Panc1 (cell line): ENCODE results near the gene MRPS12. TPM values are rescaled to one million over a fixed set of nuclear protein-coding genes. Genes with fewer than 3 reads are reported as not detected.

Experiments
- ATAC-seq: fragments of 200-7000 bp; cut with Tn5 transposase; 2 replicates; pipeline ENCODE4 v1.9.1; 2020; ENCODE audit warnings: mild to moderate bottlenecking, moderate library complexity
- BruUV-seq: library from RNA; stranded (reverse); fragments of 400-500 nt; replicated peaks from 2 replicates; lab custom pipeline; 2021; lab: Mats Ljungman, UMichigan
- CTCF ChIA-PET: fragments of 300-600 bp; sonication (Branson Sonifier 250); formaldehyde crosslinking; loops from one replicate; lab custom pipeline; 2022; ENCODE audit warnings: antibody characterized with exemption; lab: Charles Lee
- POLR2A ChIA-PET: fragments of 300-600 bp; sonication (Branson Sonifier 250); formaldehyde crosslinking; loops from one replicate; lab custom pipeline; 2022; ENCODE audit warnings: antibody characterized with exemption; lab: Charles Lee
- DNase-seq: peaks from one replicate; pipeline ENCODE4 v3.0.0-alpha.2; 2010; ENCODE audit warnings: low read depth, low spot score
- H3K27ac ChIP-seq: 2 replicates; pipeline ENCODE4 v1.5.1; 2011; ENCODE audit warnings: mild to moderate bottlenecking, low read length, inconsistent platforms
- H3K27me3 ChIP-seq: fragments of 200-500 bp; sonication (Bioruptor generic); 2 replicates; pipeline ENCODE4 v1.6.0; 2014; ENCODE audit warnings: low read length, inconsistent platforms; ENCODE audit not compliant: control insufficient read depth, insufficient read depth
- H3K36me3 ChIP-seq: fragments of 200-500 bp; sonication (Bioruptor generic); 2 replicates; pipeline ENCODE4 v1.5.1; 2014; ENCODE audit warnings: inconsistent platforms, mild to moderate bottlenecking, low read length, moderate library complexity; ENCODE audit not compliant: control insufficient read depth, insufficient read depth
- H3K4me1 ChIP-seq: 2 replicates; pipeline ENCODE4 v1.5.1; 2011; ENCODE audit warnings: inconsistent platforms, mild to moderate bottlenecking, low read length, moderate library complexity; ENCODE audit not compliant: control insufficient read depth, insufficient read depth
- H3K4me3 ChIP-seq, 2 experiments: 2 replicates each; pipeline ENCODE4 v1.5.1; 2011 to 2012; ENCODE audit warnings: low read depth in 2 of 2, low read length in 2 of 2, mild to moderate bottlenecking in 2 of 2, inconsistent platforms in 1 of 2, moderate library complexity in 1 of 2
- H3K9me3 ChIP-seq: fragments of 200-500 bp; sonication (Bioruptor generic); 2 replicates; pipeline ENCODE4 v1.5.1; 2014; ENCODE audit warnings: low read depth, mild to moderate bottlenecking, inconsistent platforms, low read length, moderate library complexity; ENCODE audit not compliant: control insufficient read depth, insufficient read depth
- CTCF ChIP-seq: fragments of 450-650 bp; IDR thresholded peaks from 2 replicates; pipeline ENCODE4 v1.5.1; 2017; ENCODE audit warnings: mild to moderate bottlenecking
- POLR2AphosphoS5 ChIP-seq: IDR thresholded peaks from 2 replicates; pipeline ENCODE4 v1.6.1; 2012; ENCODE audit warnings: mild to moderate bottlenecking, low read depth, low read length, moderate library complexity
- SIN3A ChIP-seq: IDR thresholded peaks from 2 replicates; pipeline ENCODE4 v1.6.1; 2012; ENCODE audit warnings: low read depth, mild to moderate bottlenecking, low read length, moderate library complexity, borderline replicate concordance; ENCODE audit not compliant: insufficient read depth
- TCF7L2 ChIP-seq: IDR thresholded peaks from 2 replicates; pipeline ENCODE4 v1.6.1; 2011; ENCODE audit warnings: mild to moderate bottlenecking, low read depth, low read length, inconsistent platforms
- in situ Hi-C: cut with HindIII; loops from 2 replicates; pipeline ENCODE4 v1.10.0; 2016; ENCODE audit warnings: low sequenced_read_pairs, low pct_unique_long_range_greater_than_20kb
- intact Hi-C: fragments of 100-400 bp; cut with micrococcal nuclease; formaldehyde crosslinking; loops from one replicate; pipeline ENCODE4 v1.10.0; 2022; ENCODE audit not compliant: unreplicated experiment
- total RNA-seq: library from RNA; stranded (reverse); gene quantifications from one replicate; pipeline ENCODE4 v1.2.1, GENCODE V29; 2021; ENCODE audit not compliant: unreplicated experiment
- TF ChIP-seq, protein P1 (sequence below), 2 experiments: IDR thresholded peaks; 2 replicates each; pipeline ENCODE4 v1.6.1; 2011 to 2012; ENCODE audit warnings: low read depth in 2 of 2, control low read depth in 1 of 2, low read length in 1 of 2, mild to moderate bottlenecking in 1 of 2, moderate library complexity in 1 of 2; ENCODE audit not compliant: insufficient read depth in 1 of 2

The MRPS12 gene
- total RNA-seq, 1 experiment from 2014 or later: 511 TPM

DNA sequence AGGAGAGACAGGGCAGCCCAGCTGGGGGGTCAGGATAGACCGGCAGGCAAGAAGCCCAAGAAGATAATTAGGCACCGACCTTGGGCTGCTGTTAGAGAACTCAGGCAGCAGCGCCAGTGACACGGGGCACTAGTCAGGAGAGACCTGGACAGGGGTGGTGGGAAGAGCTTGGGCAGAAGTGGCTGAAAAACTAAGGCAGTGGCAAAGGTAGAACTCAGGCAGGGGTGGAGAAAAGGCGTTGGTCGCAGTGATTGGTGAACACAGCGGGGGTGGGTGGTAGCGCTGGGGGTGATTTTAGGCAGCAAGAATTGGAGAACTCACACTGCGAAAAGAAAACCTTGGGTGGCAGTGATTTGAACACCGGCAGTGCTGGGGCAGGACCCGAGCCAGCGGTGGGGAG lies 23.1 kb upstream of the MRPS12 start:
- ChIA-PET CTCF (interaction anchor here (0.7 kb wide), 2 partner anchors 221 to 339 kb away, joined by 3 to 4 read pairs; no protein-coding TSS in a partner anchor), POLR2A (interaction anchor here (0.5 to 0.7 kb wide), 2 partner anchors 21 to 282 kb away, joined by 3 to 13 read pairs; no protein-coding TSS in a partner anchor)
- BruUV-seq: no TSS peak
- Histone ChIP-seq H3K27ac (no peak overlapping the region), H3K27me3 (no peaks in the 10 kb centered on the region), H3K36me3 (no peaks in the 10 kb centered on the region; the same call in 1 of the 2 replicates), H3K4me3 (no peak overlapping the region), H3K9me3 (no peaks in the 10 kb centered on the region), H3K4me1 (peaks cover 9% of the 10 kb centered on the region; the same call in 1 of the 2 replicates)
- no peak for TF ChIP-seq CTCF
- no peak for TF ChIP-seq POLR2AphosphoS5
- TF ChIP-seq TCF7L2: no peak
- TF ChIP-seq, protein P1, sequence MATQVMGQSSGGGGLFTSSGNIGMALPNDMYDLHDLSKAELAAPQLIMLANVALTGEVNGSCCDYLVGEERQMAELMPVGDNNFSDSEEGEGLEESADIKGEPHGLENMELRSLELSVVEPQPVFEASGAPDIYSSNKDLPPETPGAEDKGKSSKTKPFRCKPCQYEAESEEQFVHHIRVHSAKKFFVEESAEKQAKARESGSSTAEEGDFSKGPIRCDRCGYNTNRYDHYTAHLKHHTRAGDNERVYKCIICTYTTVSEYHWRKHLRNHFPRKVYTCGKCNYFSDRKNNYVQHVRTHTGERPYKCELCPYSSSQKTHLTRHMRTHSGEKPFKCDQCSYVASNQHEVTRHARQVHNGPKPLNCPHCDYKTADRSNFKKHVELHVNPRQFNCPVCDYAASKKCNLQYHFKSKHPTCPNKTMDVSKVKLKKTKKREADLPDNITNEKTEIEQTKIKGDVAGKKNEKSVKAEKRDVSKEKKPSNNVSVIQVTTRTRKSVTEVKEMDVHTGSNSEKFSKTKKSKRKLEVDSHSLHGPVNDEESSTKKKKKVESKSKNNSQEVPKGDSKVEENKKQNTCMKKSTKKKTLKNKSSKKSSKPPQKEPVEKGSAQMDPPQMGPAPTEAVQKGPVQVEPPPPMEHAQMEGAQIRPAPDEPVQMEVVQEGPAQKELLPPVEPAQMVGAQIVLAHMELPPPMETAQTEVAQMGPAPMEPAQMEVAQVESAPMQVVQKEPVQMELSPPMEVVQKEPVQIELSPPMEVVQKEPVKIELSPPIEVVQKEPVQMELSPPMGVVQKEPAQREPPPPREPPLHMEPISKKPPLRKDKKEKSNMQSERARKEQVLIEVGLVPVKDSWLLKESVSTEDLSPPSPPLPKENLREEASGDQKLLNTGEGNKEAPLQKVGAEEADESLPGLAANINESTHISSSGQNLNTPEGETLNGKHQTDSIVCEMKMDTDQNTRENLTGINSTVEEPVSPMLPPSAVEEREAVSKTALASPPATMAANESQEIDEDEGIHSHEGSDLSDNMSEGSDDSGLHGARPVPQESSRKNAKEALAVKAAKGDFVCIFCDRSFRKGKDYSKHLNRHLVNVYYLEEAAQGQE (IDR thresholded peaks at IDR 0.05; ENCODE audit: insufficient read depth in 1 of 2, low read depth in 2 of 2, low read length in 1 of 2): no peak
- TF ChIP-seq SIN3A: no peak
- intact Hi-C loops: no loop called here
- no peak for ATAC-seq
- DNase-seq: no peak
- in situ Hi-C loops: no loop called here

DNA sequence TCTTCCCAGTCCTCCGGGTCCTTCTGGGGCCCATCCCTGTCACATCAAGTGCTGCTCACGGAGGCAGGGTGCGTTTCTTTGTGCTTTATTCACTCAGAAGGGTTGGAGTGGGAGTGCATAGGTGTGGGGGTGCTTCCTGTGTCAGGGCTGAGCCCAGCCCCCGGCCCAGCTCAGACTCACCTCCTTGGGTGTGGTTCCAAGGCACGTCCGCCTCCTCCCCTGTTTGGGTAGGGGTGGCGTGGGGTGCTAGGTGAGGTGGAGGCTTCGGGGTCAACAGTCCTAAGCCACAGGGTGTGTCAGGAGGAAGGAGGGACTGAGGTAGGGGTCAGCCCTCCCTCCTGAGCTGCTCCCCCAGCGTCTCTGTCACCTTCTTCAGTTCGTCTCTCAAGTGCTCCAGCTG lies 21.8 kb upstream of the MRPS12 start:
- CTCF ChIA-PET: interaction anchor here (0.6 kb wide), 2 partner anchors 250 to 274 kb away, joined by 3 to 4 read pairs; no protein-coding TSS in a partner anchor
- H3K36me3 ChIP-seq: no peaks in the 10 kb centered on the region; the same call in 1 of the 2 replicates
- intact Hi-C loops (no loop called here), in situ Hi-C loops (no loop called here)
- no peak for DNase-seq
- TF ChIP-seq SIN3A: no peak
- TF ChIP-seq, protein P1 (IDR thresholded peaks at IDR 0.05; ENCODE audit: insufficient read depth in 1 of 2, low read depth in 2 of 2, low read length in 1 of 2): no peak
- no peak for TF ChIP-seq TCF7L2
- no peak for TF ChIP-seq CTCF
- TF ChIP-seq POLR2AphosphoS5: no peak; the same call in 1 of the 2 replicates
- no peaks in the 10 kb centered on the region for H3K9me3 ChIP-seq
- peaks cover 9% of the 10 kb centered on the region; the same call in 1 of the 2 replicates for H3K4me1 ChIP-seq
- no peaks in the 10 kb centered on the region for H3K27me3 ChIP-seq
- POLR2A ChIA-PET: interaction anchor here (0.5 to 1.4 kb wide), 4 partner anchors 9 to 167 kb away, joined by 3 to 5 read pairs (median 4); partner anchors contain the start of gene NFKBIB
- no peak overlapping the region for H3K27ac ChIP-seq
- no peak for ATAC-seq
- no peak overlapping the region for H3K4me3 ChIP-seq
- no TSS peak for BruUV-seq
